BJ (cell line): ENCODE data around the gene CCNL1. TPM values are rescaled to one million over a fixed set of nuclear protein-coding genes. Genes with fewer than 3 reads are reported as not detected.
"Not testable (repeated sequence)": the region's sequence is repeated elsewhere in the genome, so short reads cannot be mapped to it uniquely, and the experiment has no call there.

Source experiments
- CTCF ChIA-PET: fragments of 350-600 bp; formaldehyde crosslinking; extraction: SDS; loops from one replicate; lab custom pipeline; 2021; ENCODE audit warnings: antibody characterized with exemption, inconsistent platforms; lab: Yijun Ruan, JAX
- POLR2A ChIA-PET: fragments of 300-600 bp; sonication (Branson Sonifier 250); formaldehyde crosslinking; extraction: SDS; loops from one replicate; lab custom pipeline; 2021; ENCODE audit warnings: antibody characterized with exemption; lab: Charles Lee
- DNase-seq: peaks from one replicate; pipeline ENCODE4 v3.0.0-alpha.2; 2011; ENCODE audit warnings: low read depth
- H3K27me3 ChIP-seq: 2 replicates; pipeline ENCODE4 v1.6.0; 2011; ENCODE audit warnings: low read length; ENCODE audit not compliant: control insufficient read depth, insufficient read depth
- H3K36me3 ChIP-seq: 2 replicates; pipeline ENCODE4 v1.5.1; 2011; ENCODE audit warnings: low read length; ENCODE audit not compliant: control insufficient read depth, insufficient read depth
- H3K4me3 ChIP-seq: 2 replicates; pipeline ENCODE4 v1.5.1; 2011; ENCODE audit warnings: low read depth, mild to moderate bottlenecking, control low read depth, low read length
- CTCF ChIP-seq: IDR thresholded peaks from 2 replicates; pipeline ENCODE4 v1.5.1; 2011; ENCODE audit warnings: low read depth, mild to moderate bottlenecking, control low read depth, inconsistent platforms, low read length, moderate library complexity; ENCODE audit not compliant: insufficient read depth
- polyA plus RNA-seq: library from polyadenylated mRNA; depleted of rRNA; stranded (reverse); fragments of >200 nt; gene quantifications from 2 replicates; pipeline ENCODE4 v1.2.3, GENCODE V29; 2011

Gene CCNL1
- polyA plus RNA-seq, 1 experiment: 145 TPM

DNA sequence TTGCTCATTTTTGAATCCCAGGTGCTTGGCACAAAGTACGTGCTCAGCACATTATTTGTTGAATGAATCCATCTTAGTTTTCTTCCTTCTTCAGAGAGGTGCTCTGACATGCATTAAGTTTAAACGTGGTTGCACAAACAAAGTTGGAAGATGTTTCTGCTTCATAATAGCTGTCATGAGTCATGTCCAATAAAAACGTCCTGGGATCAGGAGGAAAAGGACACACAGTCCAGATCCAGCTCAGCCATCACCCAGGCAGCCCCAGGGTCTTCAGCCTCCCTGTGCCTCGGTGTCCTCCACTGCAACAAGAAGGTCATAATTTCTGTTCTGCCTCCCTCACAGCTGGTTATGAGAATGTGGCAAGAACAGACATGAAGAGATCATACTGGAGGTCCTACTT, 55.4 kb downstream of the CCNL1 start:
- TF ChIP-seq CTCF: no peak
- no peak overlapping the region for H3K4me3 ChIP-seq
- no peaks in the 10 kb centered on the region for H3K27me3 ChIP-seq
- H3K36me3 ChIP-seq: no peaks in the 10 kb centered on the region
- peak; percentile 32 for DNase-seq
- POLR2A ChIA-PET: no interaction called here
- CTCF ChIA-PET: interaction anchor here (0.8 to 2.1 kb wide), 5 partner anchors 9 to 33 kb away, joined by 3 to 7 read pairs (median 4); no protein-coding TSS in a partner anchor

DNA sequence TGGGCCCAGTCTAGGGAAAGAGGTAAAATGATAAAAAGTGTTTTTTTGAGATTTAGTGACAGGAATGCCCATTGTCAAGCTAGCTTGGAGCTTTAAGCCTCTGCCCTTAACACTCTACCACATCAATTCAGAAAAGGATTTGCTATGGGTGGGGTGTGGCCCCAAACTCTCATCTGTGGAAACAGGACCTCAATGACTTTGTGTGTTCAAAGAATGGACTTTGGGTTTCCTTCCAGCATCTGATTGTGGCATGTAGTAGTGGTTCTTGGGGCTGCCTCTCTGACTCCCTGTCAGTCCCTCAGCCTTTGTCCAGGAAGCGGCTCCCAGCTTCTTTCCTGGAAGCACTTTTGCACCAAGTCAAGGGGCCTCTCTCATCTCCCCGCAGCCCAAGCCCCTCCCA, 56.1 kb downstream of the CCNL1 start:
- ChIA-PET CTCF (interaction anchor here (1.0 to 2.1 kb wide), 3 partner anchors 12 to 17 kb away, joined by 3 to 4 read pairs (median 4); no protein-coding TSS in a partner anchor), POLR2A (no interaction called here)
- no peak for DNase-seq
- Histone ChIP-seq H3K4me3 (no peak overlapping the region), H3K27me3 (no peaks in the 10 kb centered on the region), H3K36me3 (no peaks in the 10 kb centered on the region)
- TF ChIP-seq CTCF: no peak

- ChIA-PET CTCF (interaction anchor here (0.8 to 2.1 kb wide), 5 partner anchors 13 to 21 kb away, joined by 3 to 4 read pairs (median 3); no protein-coding TSS in a partner anchor), POLR2A (no interaction called here)
- no peaks in the 10 kb centered on the region for H3K36me3 ChIP-seq
- no peaks in the 10 kb centered on the region for H3K27me3 ChIP-seq
- no peak for TF ChIP-seq CTCF
- no peak for DNase-seq
- no peak overlapping the region for H3K4me3 ChIP-seq
Measured at GRCh38 chr3:157103280-157103679, 56.7 kb downstream of the CCNL1 start.

DNA sequence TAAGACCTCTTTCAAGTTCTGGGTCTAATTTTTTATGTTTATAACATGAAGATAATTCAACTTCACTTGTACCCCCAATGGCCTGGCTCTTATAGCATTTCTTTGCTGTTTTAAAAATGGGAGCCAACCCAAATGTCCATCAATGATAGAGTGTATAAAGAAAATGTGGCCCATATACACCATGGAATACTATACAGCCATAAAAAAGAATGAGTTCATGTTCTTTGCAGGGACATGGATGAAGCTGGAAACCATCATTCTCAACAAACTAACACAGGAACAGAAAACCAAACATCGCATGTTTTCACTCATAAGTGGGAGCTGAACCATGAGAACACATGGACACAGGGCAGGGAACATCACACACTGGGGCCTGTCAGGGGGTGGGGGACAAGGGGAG, 57.4 kb downstream of the CCNL1 start:
- POLR2A ChIA-PET, DNase-seq, H3K4me3 ChIP-seq, H3K27me3 ChIP-seq, H3K36me3 ChIP-seq: not testable (repeated sequence)
- CTCF ChIA-PET: interaction anchor here (0.8 to 2.1 kb wide), 5 partner anchors 11 to 20 kb away, joined by 3 to 4 read pairs (median 3); no protein-coding TSS in a partner anchor

DNA sequence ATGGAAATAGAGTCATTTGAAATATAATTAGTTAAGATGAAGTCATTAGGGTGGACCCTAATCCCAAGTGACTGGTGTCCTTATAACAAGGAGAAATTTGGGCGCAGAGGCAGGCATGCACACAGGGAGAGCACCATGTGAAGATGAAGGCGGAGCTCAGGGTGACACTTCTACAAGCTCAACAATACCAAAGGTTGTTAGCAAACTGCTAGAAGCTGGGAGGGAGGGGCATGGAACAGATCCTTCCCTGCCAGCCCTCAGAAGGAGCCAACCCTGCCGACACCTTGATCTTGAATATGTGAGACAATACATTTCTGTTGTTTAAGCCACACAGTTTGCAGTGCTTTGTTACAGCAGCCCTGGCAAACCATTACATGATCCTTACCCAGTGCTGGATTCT, 57.8 kb downstream of the CCNL1 start:
- Histone ChIP-seq H3K27me3 (no peaks in the 10 kb centered on the region), H3K36me3 (no peaks in the 10 kb centered on the region), H3K4me3 (no peak overlapping the region)
- POLR2A ChIA-PET: no interaction called here
- DNase-seq: no peak
- no peak for TF ChIP-seq CTCF
- CTCF ChIA-PET: interaction anchor here (1.0 to 1.5 kb wide), 3 partner anchors 10 to 20 kb away, joined by 3 to 4 read pairs (median 3); no protein-coding TSS in a partner anchor

- POLR2A ChIA-PET: no interaction called here
- no peak for DNase-seq
Measured at GRCh38 chr3:157101486-157101885, 58.5 kb downstream of the CCNL1 start.

More at GRCh38 chr3:157101486-157101885, 58.5 kb downstream of the CCNL1 start:
- H3K27me3 ChIP-seq: no peaks in the 10 kb centered on the region
- CTCF ChIA-PET: interaction anchor here (1.0 to 1.1 kb wide), 2 partner anchors 10 to 16 kb away, joined by 3 to 4 read pairs; no protein-coding TSS in a partner anchor
- no peak overlapping the region for H3K4me3 ChIP-seq
- TF ChIP-seq CTCF: no peak
- no peaks in the 10 kb centered on the region for H3K36me3 ChIP-seq
